HG03139 (cell line): ENCODE measurements around the gene AGBL1.
"Not testable (repeated sequence)": the region's sequence is repeated elsewhere in the genome, so short reads cannot be mapped to it uniquely, and the experiment has no call there.

Source experiments
- ATAC-seq: cut with Tn5 transposase; IDR thresholded peaks from one replicate; pipeline ENCODE4 v1.9.1; 2021; ENCODE audit not compliant: unreplicated experiment

The AGBL1 gene

DNA sequence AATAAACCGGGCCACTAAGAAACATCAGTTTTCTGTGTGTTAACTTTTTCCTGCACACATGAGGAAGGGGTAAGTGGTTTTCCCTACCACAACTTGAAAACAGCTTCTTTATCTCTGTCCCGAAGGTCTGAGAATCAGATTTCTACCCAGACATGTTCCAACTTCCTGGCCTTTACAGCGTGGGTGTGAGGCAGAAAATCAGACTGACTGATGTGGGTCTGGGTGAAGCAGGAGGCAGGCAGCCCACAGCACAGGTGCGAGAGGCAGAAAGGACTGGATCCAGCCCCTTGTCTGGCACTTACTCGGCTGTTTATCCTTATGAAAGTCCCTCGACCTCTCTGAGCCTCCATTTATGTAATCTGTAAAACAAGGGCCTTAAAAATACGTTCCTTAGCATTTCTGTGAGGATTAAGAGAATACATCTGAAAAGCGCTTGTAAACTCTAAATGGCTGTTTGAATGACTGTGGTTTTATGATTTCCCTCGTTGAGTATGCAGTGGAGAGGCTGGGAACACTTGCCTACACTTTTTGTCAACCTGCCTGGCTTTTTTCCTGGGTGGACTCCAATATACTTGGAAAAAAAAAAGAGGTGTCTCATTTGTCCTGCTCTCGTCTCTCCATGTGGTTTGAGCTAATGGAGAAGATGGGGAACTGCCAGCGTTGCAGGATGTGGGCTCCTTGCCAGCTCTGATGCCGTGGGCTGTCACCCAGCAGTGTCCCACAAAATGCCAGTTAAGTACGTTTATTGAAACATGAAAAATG lies 3.1 kb downstream of the AGBL1 start:
- ATAC-seq, result no peak

DNA sequence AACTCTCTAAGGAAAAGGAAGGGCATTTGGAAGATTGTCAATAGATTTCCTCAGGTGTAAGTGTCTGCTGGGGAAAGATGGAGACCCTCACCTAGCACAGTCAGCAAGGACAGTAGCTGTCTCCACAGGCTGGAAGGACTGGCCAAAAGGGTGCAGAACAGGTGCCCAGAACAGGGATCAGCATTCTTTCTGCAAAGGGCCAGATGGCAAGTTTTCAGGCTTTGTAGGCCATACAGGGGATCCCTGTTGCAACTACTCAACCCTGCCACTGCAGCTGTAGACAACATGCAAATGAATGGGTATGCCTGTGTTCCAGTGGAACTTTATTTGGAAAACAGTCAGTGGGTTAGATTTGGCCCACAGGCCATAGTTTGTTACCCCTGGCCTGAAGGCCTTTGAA lies 8.1 kb downstream of the AGBL1 start:
- ATAC-seq, result no peak

DNA sequence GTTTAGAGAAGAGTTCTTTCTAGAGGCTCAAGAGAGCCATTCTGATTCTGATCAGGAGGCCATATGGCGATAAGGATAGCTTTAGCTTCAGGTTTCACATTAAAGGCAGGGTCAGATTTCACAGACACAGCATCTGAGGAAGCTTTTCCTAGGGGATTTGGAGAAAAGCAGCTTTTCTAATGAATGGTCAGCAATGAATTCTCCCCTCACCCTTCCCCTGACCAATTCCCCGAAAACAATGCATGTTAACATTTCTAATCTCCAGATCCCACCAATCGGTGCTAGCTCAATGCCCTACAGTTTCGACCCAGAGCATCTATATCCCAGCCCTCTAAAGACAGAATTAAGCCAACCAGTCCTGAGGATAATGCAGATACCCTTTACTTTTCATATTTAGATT lies 9.8 kb downstream of the AGBL1 start:
- no peak for ATAC-seq

DNA sequence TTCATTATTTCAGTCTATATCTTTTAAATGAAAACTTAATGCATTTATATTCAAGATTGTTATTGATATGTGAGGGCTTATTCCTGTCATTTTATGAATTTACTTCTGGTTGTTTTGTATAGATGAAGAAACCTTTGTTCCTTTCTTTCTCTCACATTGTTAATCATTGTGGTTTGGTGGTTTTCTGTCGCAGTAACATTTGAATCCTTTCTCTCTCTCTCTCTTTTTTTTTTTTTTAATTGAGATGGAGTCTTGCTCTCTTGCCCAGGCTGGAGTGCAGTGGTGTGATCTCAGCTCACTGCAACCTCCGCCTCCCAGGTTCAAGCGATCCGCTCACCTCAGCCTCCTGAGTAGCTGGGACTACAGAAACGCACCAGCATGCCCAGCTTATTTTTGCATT lies 22.1 kb downstream of the AGBL1 start:
- ATAC-seq, result no peak

DNA sequence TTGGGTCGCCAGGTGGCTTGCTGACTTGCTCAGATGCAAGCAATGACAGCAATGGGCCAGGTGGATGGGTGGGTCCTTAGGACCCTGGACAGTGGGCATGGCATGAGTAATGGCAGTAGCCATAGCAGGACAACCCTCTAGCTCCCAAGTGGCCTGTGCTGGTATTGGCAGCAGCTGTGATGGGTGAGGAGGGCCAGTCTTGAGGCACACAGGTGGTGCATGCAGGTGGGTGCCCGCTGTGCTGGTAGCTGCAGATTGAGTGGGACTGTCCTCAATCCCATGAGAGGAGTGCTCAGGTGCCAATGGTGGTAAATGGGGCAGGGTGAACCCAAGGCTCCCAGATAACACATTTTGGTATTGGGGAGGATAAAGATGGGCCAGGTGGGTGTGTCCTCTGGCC lies 24.2 kb downstream of the AGBL1 start:
- no peak for ATAC-seq

GRCh38 chr15:86106306-86106705 lies 26.6 kb downstream of the AGBL1 start:
- ATAC-seq, result no peak

DNA sequence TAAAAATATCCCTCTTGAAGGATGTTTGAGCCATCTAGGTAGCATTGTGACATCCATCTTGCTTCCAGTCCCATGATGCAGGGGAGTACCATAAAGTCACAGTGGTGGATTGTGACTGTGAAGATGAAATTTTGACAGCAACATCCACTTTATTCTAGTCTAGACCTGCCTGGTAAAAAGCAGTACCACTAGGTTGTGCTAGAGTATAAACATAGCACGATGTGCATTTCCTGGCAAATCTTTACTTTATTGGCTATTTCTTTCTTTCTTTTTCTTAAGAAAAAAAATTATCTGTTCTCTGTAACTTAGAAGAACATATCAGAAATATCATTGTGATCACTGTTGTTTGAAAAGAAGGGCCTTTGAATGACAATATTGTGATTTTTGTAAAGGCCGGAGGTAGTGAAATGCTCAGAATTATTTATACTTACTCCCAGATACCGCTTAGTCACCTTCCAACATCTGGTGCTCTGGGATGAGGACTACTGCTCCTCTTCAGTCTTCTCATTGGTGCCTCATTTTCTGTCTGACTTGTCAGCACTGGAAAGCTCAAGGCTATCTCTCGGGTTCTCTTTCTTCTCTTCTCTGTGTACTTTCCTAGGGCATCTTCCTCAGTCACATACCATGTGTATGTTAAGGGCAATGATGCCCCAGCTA lies 35.6 kb downstream of the AGBL1 start:
- no peak for ATAC-seq

- no peak for ATAC-seq
These were observed 42.0 kb downstream of the AGBL1 start for GRCh38 chr15:86121568-86122225.

- not testable (repeated sequence) for ATAC-seq
These were observed 43.2 kb downstream of the AGBL1 start for GRCh38 chr15:86122691-86123391.

DNA sequence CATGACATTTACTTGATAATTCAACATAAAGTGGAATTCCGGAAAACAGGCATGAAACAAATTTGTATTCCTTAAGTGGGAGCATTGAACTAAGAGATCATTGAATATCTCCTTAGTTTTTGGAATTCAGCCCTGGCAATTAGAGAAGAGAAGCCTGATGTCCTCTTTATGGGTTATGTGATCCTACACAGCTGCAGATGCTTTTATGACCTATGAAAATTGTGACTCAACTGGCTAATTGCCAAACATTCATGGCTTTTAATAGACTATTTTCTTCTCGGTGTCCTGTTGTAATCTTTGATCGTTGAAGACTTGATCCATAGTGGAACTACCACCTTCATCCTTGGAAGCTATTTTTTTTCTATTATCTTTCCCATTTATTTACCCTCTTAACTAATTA lies 46.1 kb downstream of the AGBL1 start:
- ATAC-seq, result no peak

DNA sequence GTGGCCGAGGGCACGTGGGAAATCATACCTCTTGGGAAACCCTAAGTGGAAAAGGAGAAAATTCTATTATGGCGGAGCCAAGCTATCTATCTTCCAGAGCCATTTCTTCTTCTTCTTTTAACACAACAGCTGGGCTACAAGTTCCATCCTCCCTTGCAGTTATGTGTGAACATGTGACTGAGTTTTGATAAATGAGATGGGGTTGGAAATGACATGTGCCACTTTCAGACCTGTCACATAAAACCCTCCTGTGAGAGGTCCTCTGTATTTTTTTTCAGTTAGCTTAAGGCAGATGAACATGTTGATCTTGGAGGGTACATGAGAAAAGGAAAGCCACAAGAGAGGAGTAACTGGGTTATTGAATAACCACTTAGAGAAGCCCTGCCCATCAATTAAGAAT lies 47.9 kb downstream of the AGBL1 start:
- no peak for ATAC-seq

DNA sequence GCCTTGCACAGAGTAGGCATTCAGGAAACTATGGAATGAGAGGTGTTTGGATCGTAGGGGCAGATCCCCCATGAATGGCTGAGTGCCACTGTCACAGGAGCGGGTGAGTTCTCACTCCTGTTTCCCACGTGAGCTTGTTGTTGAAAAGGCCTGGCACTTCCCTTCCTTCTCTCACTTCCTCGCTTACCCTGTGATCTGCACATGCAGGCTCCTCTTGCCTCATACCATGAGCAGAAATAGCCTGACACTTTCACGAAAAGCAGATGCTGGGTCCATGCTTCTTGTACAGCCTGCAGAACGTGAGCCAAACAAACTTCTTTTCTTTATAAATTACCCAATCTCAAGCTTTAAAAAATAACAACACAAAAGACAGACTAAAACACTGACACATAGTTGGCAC lies 55.4 kb downstream of the AGBL1 start:
- no peak for ATAC-seq

- ATAC-seq, result no peak
These were observed 57.2 kb downstream of the AGBL1 start for GRCh38 chr15:86136861-86137260.

- no peak for ATAC-seq
These were observed 59.1 kb downstream of the AGBL1 start for GRCh38 chr15:86138798-86139197.

DNA sequence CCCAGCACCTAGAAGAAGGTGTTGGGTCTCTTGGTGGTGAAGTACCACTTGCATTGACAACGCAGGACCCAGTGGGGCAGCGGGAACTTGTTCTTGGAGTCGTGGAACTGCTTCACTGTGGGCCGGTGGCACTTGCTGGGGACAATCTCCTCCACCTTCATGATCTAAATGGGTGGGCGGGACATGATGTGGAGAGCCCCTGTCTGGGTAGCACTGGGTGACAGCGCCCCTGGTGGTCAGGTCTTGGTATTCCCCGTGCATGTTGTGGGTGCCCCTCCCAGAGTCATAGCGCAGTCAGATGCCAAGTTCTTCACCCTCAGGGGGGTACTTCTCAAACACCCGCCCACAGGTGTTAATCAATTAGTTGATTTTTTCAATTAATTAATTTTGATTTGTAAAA lies 60.2 kb downstream of the AGBL1 start:
- ATAC-seq, result no peak

- no peak for ATAC-seq
These were observed 75.0 kb downstream of the AGBL1 start for GRCh38 chr15:86154705-86155104.

- ATAC-seq, result no peak
These were observed 75.9 kb downstream of the AGBL1 start for GRCh38 chr15:86155551-86155950.

GRCh38 chr15:86157606-86158293 lies 78.1 kb downstream of the AGBL1 start:
- ATAC-seq, result no peak

- ATAC-seq, result no peak
These were observed 79.8 kb downstream of the AGBL1 start for GRCh38 chr15:86159468-86159867.

GRCh38 chr15:86161250-86161649 lies 81.6 kb downstream of the AGBL1 start:
- ATAC-seq, result no peak

GRCh38 chr15:86162172-86162591 lies 82.5 kb downstream of the AGBL1 start:
- no peak for ATAC-seq
